Uterus (tissue), 4 donors: Measurements from ENCODE around the gene GLYR1. TPM values are rescaled to one million over a fixed set of nuclear protein-coding genes. Genes with fewer than 3 reads are reported as not detected.

Experiments
- DNase-seq, 2 donors: peaks; one replicate each; pipeline ENCODE4 v3.0.0-alpha.2; 2019 to 2020
- H3K27ac ChIP-seq, 2 donors: fragments of 200-600 bp; sonication (generic); 1 replicate in 1 of 2; 2 replicates in 1 of 2; pipeline ENCODE4 v1.5.1; 2016 to 2018
- H3K27me3 ChIP-seq, 2 donors: fragments of 200-600 bp; sonication (generic); one replicate each; pipeline ENCODE4 v1.5.1; 2018 to 2019; ENCODE audit warnings: control low read depth in 1 of 2
- H3K36me3 ChIP-seq, 2 donors: fragments of 200-600 bp; sonication (generic); one replicate each; pipeline ENCODE4 v1.5.1; 2019; ENCODE audit warnings: control low read depth in 1 of 2
- H3K4me1 ChIP-seq, 2 donors: fragments of 200-600 bp; sonication (generic); one replicate each; pipeline ENCODE4 v1.5.1; 2018 to 2019; ENCODE audit warnings: control low read depth in 1 of 2
- H3K4me3 ChIP-seq, 2 donors: fragments of 200-600 bp; sonication (generic); 1 replicate in 1 of 2; 2 replicates in 1 of 2; pipeline ENCODE4 v1.5.1; 2018 to 2019; ENCODE audit warnings: mild to moderate bottlenecking in 1 of 2
- H3K9me3 ChIP-seq, 2 donors: fragments of 200-600 bp; sonication (generic); one replicate each; pipeline ENCODE4 v1.5.1; 2019; ENCODE audit warnings: control low read depth in 1 of 2
- CTCF ChIP-seq, 4 experiments: fragments of 200-600 bp in 2 of 4; fragments of 450-650 bp in 2 of 4; sonication (generic) in 2 of 4; IDR thresholded peaks; one replicate each; pipeline ENCODE4 v1.5.1; 2016 to 2019; ENCODE audit warnings: antibody characterized with exemption in 4 of 4, mild to moderate bottlenecking in 2 of 4, moderate library complexity in 1 of 4
- POLR2A ChIP-seq, 2 donors: fragments of 450-650 bp; IDR thresholded peaks; one replicate each; pipeline ENCODE4 v1.6.1; 2016; ENCODE audit warnings: antibody characterized with exemption in 2 of 2, mild to moderate bottlenecking in 1 of 2, moderate library complexity in 1 of 2
- intact Hi-C: fragments of 100-400 bp; cut with DNase I; formaldehyde crosslinking; loops from one replicate; pipeline ENCODE4 v1.15.1; 2023; ENCODE audit warnings: low total_unique reads
- total RNA-seq, 4 donors: library from RNA; depleted of rRNA in 3 of 4; stranded (reverse); fragments of >200 nt in 3 of 4; gene quantifications; one replicate each; pipeline versions ENCODE4 v1.1.0 to v1.2.4, GENCODE V29; 2014 to 2023
- donor health status: DM: yes; HTN: yes; CAD: no.

Gene GLYR1
- total RNA-seq, 4 donors from 2014 or later: 26.6 to 86.3 (median 47.1) TPM

- DNase-seq: no peak
- no peaks in the 10 kb centered on the region for H3K4me1 ChIP-seq
- no peaks in the 10 kb centered on the region for H3K27me3 ChIP-seq
- TF ChIP-seq POLR2A (IDR thresholded peaks at IDR 0.05) (no peak), CTCF (IDR thresholded peaks at IDR 0.05) (no peak)
- no peaks in the 10 kb centered on the region for H3K36me3 ChIP-seq
- H3K27ac ChIP-seq: peak overlapping the region in 1 of 2 donors; percentile 8
- H3K4me3 ChIP-seq: no peak overlapping the region
- H3K9me3 ChIP-seq: no peaks in the 10 kb centered on the region
- intact Hi-C loops: no loop called here
These were observed 35.7 kb upstream of the GLYR1 start for GRCh38 chr16:4882633-4883285.

GRCh38 chr16:4882000-4882632 lies 35.0 kb upstream of the GLYR1 start:
- no peaks in the 10 kb centered on the region for H3K4me1 ChIP-seq
- intact Hi-C loops: no loop called here
- TF ChIP-seq POLR2A (IDR thresholded peaks at IDR 0.05) (no peak), CTCF (IDR thresholded peaks at IDR 0.05) (no peak)
- H3K4me3 ChIP-seq: no peak overlapping the region
- peak in 1 of 2 donors; percentile 38 for DNase-seq
- H3K27ac ChIP-seq: no peak overlapping the region
- H3K27me3 ChIP-seq: no peaks in the 10 kb centered on the region
- no peaks in the 10 kb centered on the region for H3K9me3 ChIP-seq
- no peaks in the 10 kb centered on the region for H3K36me3 ChIP-seq

GRCh38 chr16:4880006-4880580 lies 33.0 kb upstream of the GLYR1 start:
- DNase-seq: no peak
- H3K4me3 ChIP-seq: no peak overlapping the region
- no peak for TF ChIP-seq CTCF (IDR thresholded peaks at IDR 0.05)
- TF ChIP-seq POLR2A (IDR thresholded peaks at IDR 0.05): no peak
- no peaks in the 10 kb centered on the region for H3K9me3 ChIP-seq
- no peaks in the 10 kb centered on the region for H3K4me1 ChIP-seq
- H3K36me3 ChIP-seq: no peaks in the 10 kb centered on the region
- intact Hi-C loops: no loop called here
- no peaks in the 10 kb centered on the region for H3K27me3 ChIP-seq
- H3K27ac ChIP-seq: no peak overlapping the region

- Histone ChIP-seq H3K27ac (no peak overlapping the region), H3K4me3 (no peak overlapping the region), H3K36me3 (no peaks in the 10 kb centered on the region), H3K9me3 (no peaks in the 10 kb centered on the region), H3K27me3 (no peaks in the 10 kb centered on the region), H3K4me1 (no peaks in the 10 kb centered on the region)
- intact Hi-C loops: loop anchor here (10.0 kb wide), 1 partner anchor 1974 kb away; no protein-coding TSS in a partner anchor
- no peak for DNase-seq
- TF ChIP-seq POLR2A (IDR thresholded peaks at IDR 0.05): no peak
- no peak for TF ChIP-seq CTCF (IDR thresholded peaks at IDR 0.05)
These were observed 32.0 kb upstream of the GLYR1 start for GRCh38 chr16:4879049-4879448.

GRCh38 chr16:4877380-4877685 lies 30.2 kb upstream of the GLYR1 start:
- Histone ChIP-seq H3K36me3 (no peaks in the 10 kb centered on the region), H3K9me3 (no peaks in the 10 kb centered on the region), H3K4me1 (no peaks in the 10 kb centered on the region), H3K27ac (no peak overlapping the region), H3K27me3 (no peaks in the 10 kb centered on the region), H3K4me3 (no peak overlapping the region)
- TF ChIP-seq CTCF (IDR thresholded peaks at IDR 0.05) (no peak), POLR2A (IDR thresholded peaks at IDR 0.05) (no peak)
- DNase-seq: no peak
- intact Hi-C loops: loop anchor here (10.0 kb wide), 1 partner anchor 1973 kb away; no protein-coding TSS in a partner anchor
